Breast epithelium (tissue), 4 donors: ENCODE data around the gene LRRC58. TPM values are rescaled to one million over a fixed set of nuclear protein-coding genes. Genes with fewer than 3 reads are reported as not detected.
"Not testable (repeated sequence)": the region's sequence is repeated elsewhere in the genome, so short reads cannot be mapped to it uniquely, and the experiment has no call there.

Source experiments
- DNase-seq, 2 donors: peaks; one replicate each; pipeline ENCODE4 v3.0.0-alpha.2; 2019; ENCODE audit warnings: low spot score in 2 of 2
- H3K27ac ChIP-seq, 2 donors: fragments of 200-600 bp; sonication (generic) in 1 of 2; one replicate each; pipeline ENCODE4 v1.5.1; 2016 to 2019; ENCODE audit warnings: mild to moderate bottlenecking in 1 of 2
- H3K27me3 ChIP-seq, 2 donors: fragments of 200-600 bp; sonication (generic) in 1 of 2; one replicate each; pipeline versions ENCODE4 v1.5.1 to v1.6.0; 2017 to 2019; ENCODE audit warnings: control low read depth in 1 of 2, mild to moderate bottlenecking in 1 of 2
- H3K36me3 ChIP-seq: fragments of 200-600 bp; one replicate; pipeline ENCODE4 v1.5.1; 2019
- H3K4me1 ChIP-seq, 2 donors: fragments of 200-600 bp; sonication (generic); one replicate each; pipeline ENCODE4 v1.5.1; 2016 to 2019; ENCODE audit warnings: control low read depth in 1 of 2
- H3K4me3 ChIP-seq, 3 donors: fragments of 200-600 bp; sonication (generic); 1 replicate in 2 of 3; 2 replicates in 1 of 3; pipeline ENCODE4 v1.5.1; 2016 to 2019; ENCODE audit warnings: mild to moderate bottlenecking in 3 of 3, moderate library complexity in 2 of 3
- H3K9me3 ChIP-seq, 2 donors: fragments of 200-600 bp; sonication (generic) in 1 of 2; one replicate each; pipeline ENCODE4 v1.5.1; 2016 to 2019; ENCODE audit warnings: control low read depth in 1 of 2
- POLR2A ChIP-seq: fragments of 450-650 bp; IDR thresholded peaks from one replicate; pipeline ENCODE4 v1.6.1; 2016; ENCODE audit warnings: antibody characterized with exemption, mild to moderate bottlenecking, moderate library complexity
- POLR2AphosphoS5 ChIP-seq, 3 donors: sonication (generic); formaldehyde crosslinking; IDR thresholded peaks; one replicate each; pipeline ENCODE4 v1.6.1; 2017; ENCODE audit warnings: antibody characterized with exemption in 3 of 3
- intact Hi-C: fragments of 100-400 bp; cut with DNase I; formaldehyde crosslinking; loops from one replicate; pipeline ENCODE4 v1.15.1; 2023; ENCODE audit warnings: low total_unique reads
- total RNA-seq, 3 donors: library from RNA; depleted of rRNA; stranded (reverse); fragments of >200 nt; gene quantifications; one replicate each; pipeline ENCODE4 v1.1.0, GENCODE V29; 2016
- TF ChIP-seq, protein P1 (sequence below), 3 donors: fragments of 450-650 bp; IDR thresholded peaks; one replicate each; pipeline ENCODE4 v1.5.1; 2016 to 2017; ENCODE audit warnings: antibody characterized with exemption in 3 of 3, mild to moderate bottlenecking in 3 of 3, moderate library complexity in 3 of 3

LRRC58 gene
- total RNA-seq, 3 donors from 2014 or later = 32.1 to 40.2 (median 40.1) TPM

DNA sequence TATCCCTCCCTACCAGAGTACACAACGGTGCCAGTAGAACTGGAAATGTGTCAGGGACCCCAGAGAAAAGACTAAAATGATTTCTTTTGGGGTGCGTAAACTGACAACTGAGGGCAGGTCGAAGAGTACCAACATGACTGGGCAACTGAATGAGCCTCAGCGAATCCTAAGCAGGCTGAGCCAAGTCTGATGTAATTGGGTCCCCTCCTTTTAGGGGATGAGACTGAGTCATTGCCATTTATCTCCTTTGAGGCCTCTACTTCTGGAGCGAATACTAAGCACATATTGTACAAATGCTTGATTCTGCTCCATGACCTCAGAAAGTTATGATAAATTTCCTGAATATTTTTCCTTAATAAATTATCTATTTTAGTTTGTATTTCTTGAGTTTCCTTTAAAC, 46.8 kb downstream of the LRRC58 start:
- no peak for DNase-seq
- Histone ChIP-seq H3K36me3 (no peaks in the 10 kb centered on the region), H3K4me3 (no peak overlapping the region), H3K27ac (no peak overlapping the region), H3K27me3 (no peaks in the 10 kb centered on the region), H3K9me3 (no peaks in the 10 kb centered on the region), H3K4me1 (no peaks in the 10 kb centered on the region)
- intact Hi-C loops = no loop called here
- TF ChIP-seq POLR2A = no peak
- TF ChIP-seq, protein P1, sequence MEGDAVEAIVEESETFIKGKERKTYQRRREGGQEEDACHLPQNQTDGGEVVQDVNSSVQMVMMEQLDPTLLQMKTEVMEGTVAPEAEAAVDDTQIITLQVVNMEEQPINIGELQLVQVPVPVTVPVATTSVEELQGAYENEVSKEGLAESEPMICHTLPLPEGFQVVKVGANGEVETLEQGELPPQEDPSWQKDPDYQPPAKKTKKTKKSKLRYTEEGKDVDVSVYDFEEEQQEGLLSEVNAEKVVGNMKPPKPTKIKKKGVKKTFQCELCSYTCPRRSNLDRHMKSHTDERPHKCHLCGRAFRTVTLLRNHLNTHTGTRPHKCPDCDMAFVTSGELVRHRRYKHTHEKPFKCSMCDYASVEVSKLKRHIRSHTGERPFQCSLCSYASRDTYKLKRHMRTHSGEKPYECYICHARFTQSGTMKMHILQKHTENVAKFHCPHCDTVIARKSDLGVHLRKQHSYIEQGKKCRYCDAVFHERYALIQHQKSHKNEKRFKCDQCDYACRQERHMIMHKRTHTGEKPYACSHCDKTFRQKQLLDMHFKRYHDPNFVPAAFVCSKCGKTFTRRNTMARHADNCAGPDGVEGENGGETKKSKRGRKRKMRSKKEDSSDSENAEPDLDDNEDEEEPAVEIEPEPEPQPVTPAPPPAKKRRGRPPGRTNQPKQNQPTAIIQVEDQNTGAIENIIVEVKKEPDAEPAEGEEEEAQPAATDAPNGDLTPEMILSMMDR (IDR thresholded peaks at IDR 0.05) = no peak
- TF ChIP-seq POLR2AphosphoS5 (IDR thresholded peaks at IDR 0.05) = no peak

DNA sequence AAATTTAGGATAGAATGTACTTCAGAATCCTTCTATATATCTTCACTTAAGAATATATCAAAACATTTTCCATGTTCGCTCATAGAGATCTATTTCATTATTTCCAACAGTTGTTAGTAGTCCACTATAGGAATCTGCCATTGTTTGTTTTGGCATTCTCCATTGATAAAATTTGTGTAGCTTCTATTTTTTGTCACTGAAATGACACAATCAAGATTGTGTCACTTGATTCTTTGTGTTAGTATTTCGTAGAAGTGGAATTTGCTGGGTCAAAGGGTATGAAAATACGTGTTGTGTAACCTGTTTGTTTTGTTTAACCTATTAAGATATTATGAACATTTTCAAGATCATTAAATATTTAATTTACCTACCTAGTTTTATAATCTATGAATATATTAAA, 48.2 kb downstream of the LRRC58 start:
- no peaks in the 10 kb centered on the region for H3K36me3 ChIP-seq
- no peaks in the 10 kb centered on the region for H3K9me3 ChIP-seq
- no peaks in the 10 kb centered on the region for H3K27me3 ChIP-seq
- no peak overlapping the region for H3K4me3 ChIP-seq
- intact Hi-C loops = no loop called here
- no peak for TF ChIP-seq POLR2AphosphoS5 (IDR thresholded peaks at IDR 0.05)
- no peak for TF ChIP-seq POLR2A
- TF ChIP-seq, protein P1 (IDR thresholded peaks at IDR 0.05) = no peak
- H3K4me1 ChIP-seq = no peaks in the 10 kb centered on the region
- H3K27ac ChIP-seq = no peak overlapping the region
- no peak for DNase-seq

DNA sequence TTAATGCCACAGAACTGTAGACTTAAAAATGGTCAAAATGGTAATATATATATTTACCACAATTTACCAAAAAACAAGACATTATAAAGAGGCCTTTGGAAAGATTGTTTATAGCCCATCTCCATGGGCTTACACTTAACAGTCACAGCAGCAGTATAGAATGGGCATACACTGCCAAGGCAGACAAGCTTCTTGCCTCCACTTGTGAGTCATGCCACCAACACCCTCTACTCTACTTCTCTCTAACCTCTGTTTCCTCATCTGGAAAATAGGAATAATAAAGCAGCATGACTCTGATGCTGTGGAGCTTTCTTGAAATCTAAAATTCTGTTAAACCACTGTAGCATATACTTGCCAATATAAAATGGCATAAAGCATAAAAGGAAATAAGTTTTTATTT, 49.8 kb downstream of the LRRC58 start:
- TF ChIP-seq POLR2A (no peak), POLR2AphosphoS5 (IDR thresholded peaks at IDR 0.05) (no peak)
- TF ChIP-seq, protein P1 (IDR thresholded peaks at IDR 0.05) = no peak
- no peak overlapping the region for H3K27ac ChIP-seq
- H3K4me3 ChIP-seq = no peak overlapping the region
- no peaks in the 10 kb centered on the region for H3K36me3 ChIP-seq
- H3K9me3 ChIP-seq = peaks cover 0 to under 1% of the 10 kb centered on the region in 2 donors
- intact Hi-C loops = no loop called here
- H3K4me1 ChIP-seq = no peaks in the 10 kb centered on the region
- DNase-seq = no peak
- no peaks in the 10 kb centered on the region for H3K27me3 ChIP-seq

DNA sequence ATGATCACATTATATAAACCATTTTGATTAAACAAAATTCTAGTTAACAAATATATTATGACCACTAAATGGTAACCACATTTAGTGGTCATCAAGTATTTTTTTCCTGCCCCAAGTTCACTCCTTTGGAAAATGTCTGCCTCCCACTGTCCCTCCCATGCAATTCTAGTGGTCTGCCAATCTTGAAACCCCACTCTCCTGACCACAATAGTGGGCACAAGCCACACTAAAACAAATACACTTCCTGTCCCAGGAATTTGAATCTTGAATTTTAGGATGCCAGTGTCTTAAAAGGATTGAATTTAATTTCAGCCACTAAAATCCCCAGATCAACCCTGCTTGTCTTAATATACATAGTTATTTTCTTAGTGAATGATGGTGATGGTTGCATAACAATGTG, 50.2 kb downstream of the LRRC58 start:
- no peak for DNase-seq
- Histone ChIP-seq H3K27me3 (no peaks in the 10 kb centered on the region), H3K4me1 (no peaks in the 10 kb centered on the region), H3K9me3 (peaks cover 0 to 4% of the 10 kb centered on the region in 2 donors), H3K4me3 (no peak overlapping the region), H3K36me3 (no peaks in the 10 kb centered on the region), H3K27ac (no peak overlapping the region)
- intact Hi-C loops = no loop called here
- TF ChIP-seq, protein P1 (IDR thresholded peaks at IDR 0.05) = no peak
- TF ChIP-seq POLR2A (no peak), POLR2AphosphoS5 (IDR thresholded peaks at IDR 0.05) (no peak)

DNA sequence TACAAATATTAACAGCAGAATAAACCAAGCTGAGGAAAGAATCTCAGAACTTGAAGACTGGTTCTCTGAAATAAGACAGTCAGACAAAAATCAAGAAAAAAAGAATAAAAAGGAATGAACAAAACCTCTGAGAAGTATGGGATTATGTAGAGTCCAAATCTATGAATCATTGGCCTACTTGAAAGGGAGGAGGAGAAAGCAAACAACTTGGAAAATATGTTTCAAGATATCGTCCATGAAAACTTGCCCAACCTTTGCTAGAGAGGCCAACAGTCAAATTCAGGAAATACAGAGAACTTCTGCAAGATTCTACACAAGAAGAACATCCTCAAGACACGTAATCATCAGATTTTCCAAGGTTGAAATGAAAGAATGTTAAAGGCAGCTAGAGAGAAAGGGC, 57.6 kb downstream of the LRRC58 start:
- intact Hi-C loops, DNase-seq, H3K27ac ChIP-seq, H3K4me3 ChIP-seq, H3K27me3 ChIP-seq, H3K36me3 ChIP-seq, H3K4me1 ChIP-seq: not testable (repeated sequence)
- peaks cover 7 to 13% of the 10 kb centered on the region in 2 donors for H3K9me3 ChIP-seq

DNA sequence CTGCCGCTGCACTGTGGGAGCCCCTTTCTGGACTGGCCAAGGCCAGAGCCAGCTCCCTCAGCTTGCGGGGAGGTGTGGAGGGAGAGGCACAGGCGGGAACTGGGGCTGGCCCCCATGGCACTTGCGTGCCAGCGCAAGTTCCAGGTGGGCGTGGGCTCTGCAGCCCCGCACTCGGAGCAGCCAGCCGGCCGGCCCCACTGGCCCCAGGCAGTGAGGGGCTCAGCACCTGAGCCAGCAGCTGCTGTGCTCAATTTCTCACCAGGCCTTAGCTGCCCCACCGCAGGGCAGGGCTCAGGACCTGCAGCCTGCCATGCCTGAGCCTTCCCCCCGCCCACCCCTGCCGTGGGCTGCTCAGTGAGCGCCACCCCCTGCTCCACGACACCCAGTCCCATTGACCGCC, 59.5 kb downstream of the LRRC58 start:
- Histone ChIP-seq H3K27ac (no peak overlapping the region), H3K4me1 (no peaks in the 10 kb centered on the region), H3K27me3 (peaks cover 0 to 3% of the 10 kb centered on the region in 2 donors), H3K9me3 (peaks cover 7 to 13% of the 10 kb centered on the region in 2 donors), H3K36me3 (no peaks in the 10 kb centered on the region), H3K4me3 (no peak overlapping the region)
- no peak for TF ChIP-seq POLR2AphosphoS5 (IDR thresholded peaks at IDR 0.05)
- TF ChIP-seq, protein P1 (IDR thresholded peaks at IDR 0.05) = no peak
- no peak for TF ChIP-seq POLR2A
- intact Hi-C loops = no loop called here
- no peak for DNase-seq
